DND-41 (cell line): ENCODE data around the gene RASAL1.

Experiments used
- ATAC-seq: fragments of 200-7000 bp; cut with Tn5 transposase; 3 replicates; pipeline ENCODE4 v1.9.1; 2021; ENCODE audit warnings: low read depth; ENCODE audit not compliant: insufficient read depth
- DNase-seq: peaks from one replicate; pipeline ENCODE4 v3.0.0-alpha.2; 2020
- H2AFZ ChIP-seq: 2 replicates; pipeline ENCODE4 v1.6.0; 2012; ENCODE audit warnings: low read depth, low read length
- H3K27ac ChIP-seq: 2 replicates; pipeline ENCODE4 v1.5.1; 2012; ENCODE audit warnings: low read length, inconsistent platforms
- H3K27me3 ChIP-seq: fragments of 200-600 bp; sonication (generic); 2 replicates; pipeline ENCODE4 v1.6.0; 2012; ENCODE audit warnings: low read length, mild to moderate bottlenecking, inconsistent platforms; ENCODE audit not compliant: insufficient read depth, poor library complexity
- H3K36me3 ChIP-seq: 2 replicates; pipeline ENCODE4 v1.5.1; 2012; ENCODE audit warnings: low read length, inconsistent platforms; ENCODE audit not compliant: insufficient read depth
- H3K4me1 ChIP-seq: 2 replicates; pipeline ENCODE4 v1.5.1; 2012; ENCODE audit warnings: mild to moderate bottlenecking, low read length; ENCODE audit not compliant: insufficient read depth
- H3K4me2 ChIP-seq: 2 replicates; pipeline ENCODE4 v1.6.0; 2012; ENCODE audit warnings: mild to moderate bottlenecking, moderate library complexity, low read length, inconsistent platforms; ENCODE audit not compliant: insufficient read depth
- H3K4me3 ChIP-seq, 2 experiments: fragments of 200-600 bp in 1 of 2; shearing (Covaris generic) in 1 of 2; 2 replicates each; pipeline ENCODE4 v1.5.1; 2012 to 2016; ENCODE audit warnings: inconsistent platforms in 2 of 2, low read length in 2 of 2, mild to moderate bottlenecking in 2 of 2, low read depth in 1 of 2, moderate library complexity in 1 of 2
- H3K79me2 ChIP-seq: 2 replicates; pipeline ENCODE4 v1.6.0; 2012; ENCODE audit warnings: low read length, inconsistent platforms; ENCODE audit not compliant: insufficient read depth
- H3K9ac ChIP-seq: 2 replicates; pipeline ENCODE4 v1.6.0; 2012; ENCODE audit warnings: low read depth, mild to moderate bottlenecking, inconsistent platforms, low read length, moderate library complexity
- H3K9me3 ChIP-seq: 2 replicates; pipeline ENCODE4 v1.5.1; 2012; ENCODE audit warnings: low read length, moderate library complexity, mild to moderate bottlenecking, inconsistent platforms; ENCODE audit not compliant: insufficient read depth, severe bottlenecking
- H4K20me1 ChIP-seq: 2 replicates; pipeline ENCODE4 v1.6.0; 2012; ENCODE audit warnings: low read length; ENCODE audit not compliant: insufficient read depth
- CTCF ChIP-seq: IDR thresholded peaks from 2 replicates; pipeline ENCODE4 v1.5.1; 2012; ENCODE audit warnings: borderline replicate concordance, low read length, moderate library complexity, mild to moderate bottlenecking; ENCODE audit not compliant: poor library complexity, severe bottlenecking; ENCODE audit errors: extremely low read depth
- EZH2 ChIP-seq: IDR thresholded peaks from 3 replicates; pipeline ENCODE4 v1.6.1; 2012; ENCODE audit warnings: borderline replicate concordance, low read depth, mild to moderate bottlenecking, moderate library complexity, low read length, inconsistent platforms; ENCODE audit not compliant: severe bottlenecking

The RASAL1 gene

GRCh38 chr12:113138826-113139225 is 3.3 kb upstream of the RASAL1 start:
- no peaks in the 10 kb centered on the region for H4K20me1 ChIP-seq
- H2AFZ ChIP-seq, result no peak overlapping the region
- no peaks in the 10 kb centered on the region for H3K27me3 ChIP-seq
- no peaks in the 10 kb centered on the region for H3K4me1 ChIP-seq
- no peak for DNase-seq
- no peak overlapping the region for H3K4me3 ChIP-seq
- no peak overlapping the region for H3K4me2 ChIP-seq
- TF ChIP-seq CTCF (no peak), EZH2 (no peak)
- H3K79me2 ChIP-seq, result no peaks in the 10 kb centered on the region
- ATAC-seq, result no peak
- no peaks in the 10 kb centered on the region for H3K9me3 ChIP-seq
- H3K27ac ChIP-seq, result no peak overlapping the region
- H3K9ac ChIP-seq, result no peak overlapping the region
- H3K36me3 ChIP-seq, result no peaks in the 10 kb centered on the region

- Histone ChIP-seq H4K20me1 (no peaks in the 10 kb centered on the region), H3K27me3 (no peaks in the 10 kb centered on the region), H3K79me2 (no peaks in the 10 kb centered on the region), H3K36me3 (no peaks in the 10 kb centered on the region), H3K4me3 (no peak overlapping the region), H3K9me3 (no peaks in the 10 kb centered on the region), H3K9ac (no peak overlapping the region), H3K4me2 (no peak overlapping the region), H3K27ac (no peak overlapping the region), H3K4me1 (no peaks in the 10 kb centered on the region), H2AFZ (no peak overlapping the region)
- TF ChIP-seq CTCF, result no peak
- no peak for TF ChIP-seq EZH2
- ATAC-seq, result no peak
- no peak for DNase-seq
These were observed 2.6 kb upstream of the RASAL1 start for GRCh38 chr12:113137861-113138783.

- no peak for DNase-seq
- Histone ChIP-seq H3K4me2 (no peak overlapping the region), H3K27ac (no peak overlapping the region)
These were observed 1.5 kb upstream of the RASAL1 start for GRCh38 chr12:113136990-113137511.

More at GRCh38 chr12:113136990-113137511, 1.5 kb upstream of the RASAL1 start:
- H3K9me3 ChIP-seq, result no peaks in the 10 kb centered on the region
- H3K4me3 ChIP-seq, result no peak overlapping the region
- H2AFZ ChIP-seq, result no peak overlapping the region
- H4K20me1 ChIP-seq, result no peaks in the 10 kb centered on the region
- no peaks in the 10 kb centered on the region for H3K79me2 ChIP-seq
- H3K9ac ChIP-seq, result no peak overlapping the region
- H3K27me3 ChIP-seq, result no peaks in the 10 kb centered on the region
- H3K4me1 ChIP-seq, result no peaks in the 10 kb centered on the region
- H3K36me3 ChIP-seq, result no peaks in the 10 kb centered on the region
- ATAC-seq, result no peak
- no peak for TF ChIP-seq EZH2
- TF ChIP-seq CTCF, result no peak
